ENCODE data around the gene PRAC1. TPM values are rescaled to one million over a fixed set of nuclear protein-coding genes. Genes with fewer than 3 reads are reported as not detected.
"Not testable (repeated sequence)": the region's sequence is repeated elsewhere in the genome, so short reads cannot be mapped to it uniquely, and the experiment has no call there.

The PRAC1 gene
- total RNA-seq, 1 experiment from 2014 or later = not detected

DNA sequence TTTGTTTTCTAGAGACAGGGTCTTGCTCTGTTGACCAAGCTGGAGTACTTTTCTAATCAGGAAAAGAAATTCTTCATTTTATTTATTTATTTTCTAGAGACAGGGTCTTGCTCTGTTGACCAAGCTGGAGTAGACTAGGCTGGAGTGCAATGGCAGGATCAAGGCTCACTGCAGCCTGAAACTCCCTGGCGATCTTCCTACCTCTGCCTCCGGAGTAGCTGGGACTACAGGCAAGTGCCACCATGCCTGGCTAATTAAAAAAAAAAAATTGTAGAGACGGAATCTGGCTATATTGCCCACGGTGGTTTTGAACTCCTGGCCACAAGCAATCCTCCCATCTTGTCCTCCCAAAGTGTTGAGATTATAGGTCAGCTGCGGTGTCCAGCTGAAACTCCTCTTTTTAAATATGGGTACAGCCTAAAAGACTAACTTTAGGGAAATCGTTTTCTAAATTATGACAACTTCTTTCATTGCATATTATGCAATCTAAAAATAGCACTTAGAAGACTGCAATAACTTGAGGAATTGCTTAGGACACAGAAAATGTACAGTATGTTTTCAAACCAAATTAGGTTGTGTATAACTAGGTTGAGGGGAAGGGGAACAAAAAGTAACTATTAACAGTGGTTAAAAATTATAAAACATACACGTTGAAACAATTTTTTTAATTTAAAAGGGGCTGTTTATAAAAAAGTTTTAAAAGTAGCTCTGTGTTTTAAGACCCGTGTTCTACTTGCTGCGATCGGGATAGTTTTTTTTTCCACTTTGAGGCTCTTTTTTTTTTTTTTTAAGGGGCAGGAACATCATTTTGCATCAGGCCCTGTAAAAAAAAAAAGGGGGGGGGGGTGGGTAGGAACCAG, 4.7 kb downstream of the PRAC1 start:
- Mint-ChIP-seq H3K4me3 (ENCODE audit: unreplicated experiment) (no peak overlapping the region), H3K27ac (ENCODE audit: unreplicated experiment) (no peak overlapping the region), H3K4me1 (ENCODE audit: low read depth, unreplicated experiment) (no peaks in the 10 kb centered on the region), H3K36me3 (ENCODE audit: insufficient read depth, unreplicated experiment) (no peaks in the 10 kb centered on the region), H3K27me3 (ENCODE audit: insufficient read depth, unreplicated experiment) (no peaks in the 10 kb centered on the region), H3K9me3 (ENCODE audit: unreplicated experiment) (no peaks in the 10 kb centered on the region)
- intact Hi-C loops (cut with micrococcal nuclease; ENCODE audit: unreplicated experiment) = no loop called here
- BruUV-seq (replicated peaks) = no TSS peak
- no peak overlapping the region for H3K4me3 ChIP-seq (ENCODE audit: low read depth, low read length)
- H3K4me1 ChIP-seq = peaks cover 6% of the 10 kb centered on the region
- no peaks in the 10 kb centered on the region for H3K9me3 ChIP-seq
- TF ChIP-seq, protein P1, sequence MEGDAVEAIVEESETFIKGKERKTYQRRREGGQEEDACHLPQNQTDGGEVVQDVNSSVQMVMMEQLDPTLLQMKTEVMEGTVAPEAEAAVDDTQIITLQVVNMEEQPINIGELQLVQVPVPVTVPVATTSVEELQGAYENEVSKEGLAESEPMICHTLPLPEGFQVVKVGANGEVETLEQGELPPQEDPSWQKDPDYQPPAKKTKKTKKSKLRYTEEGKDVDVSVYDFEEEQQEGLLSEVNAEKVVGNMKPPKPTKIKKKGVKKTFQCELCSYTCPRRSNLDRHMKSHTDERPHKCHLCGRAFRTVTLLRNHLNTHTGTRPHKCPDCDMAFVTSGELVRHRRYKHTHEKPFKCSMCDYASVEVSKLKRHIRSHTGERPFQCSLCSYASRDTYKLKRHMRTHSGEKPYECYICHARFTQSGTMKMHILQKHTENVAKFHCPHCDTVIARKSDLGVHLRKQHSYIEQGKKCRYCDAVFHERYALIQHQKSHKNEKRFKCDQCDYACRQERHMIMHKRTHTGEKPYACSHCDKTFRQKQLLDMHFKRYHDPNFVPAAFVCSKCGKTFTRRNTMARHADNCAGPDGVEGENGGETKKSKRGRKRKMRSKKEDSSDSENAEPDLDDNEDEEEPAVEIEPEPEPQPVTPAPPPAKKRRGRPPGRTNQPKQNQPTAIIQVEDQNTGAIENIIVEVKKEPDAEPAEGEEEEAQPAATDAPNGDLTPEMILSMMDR (IDR thresholded peaks at IDR 0.05; ENCODE audit: insufficient read depth in 1 of 2, low read depth in 1 of 2, low read length in 1 of 2, severe bottlenecking in 1 of 2, unreplicated experiment in 1 of 2) = no peak
- POLR2A ChIA-PET = interaction anchor here (0.6 kb wide), 1 partner anchor 12 kb away, joined by 3 read pairs; no protein-coding TSS in a partner anchor
- no peaks in the 10 kb centered on the region; the same call in none of the 2 replicates for H3K27me3 ChIP-seq (replicated peaks; ENCODE audit: control insufficient read depth, insufficient read depth, low read length)
- CTCF ChIA-PET = interaction anchor here (0.5 to 2.1 kb wide), 4 partner anchors 11 to 161 kb away, joined by 3 to 6 read pairs (median 4); partner anchors contain the start of gene HOXB13
- DNase-seq = peak in 1 of 2 experiments; percentile 13
- no peaks in the 10 kb centered on the region for H3K36me3 ChIP-seq (ENCODE audit: control insufficient read depth, insufficient read depth, low read length)

DNA sequence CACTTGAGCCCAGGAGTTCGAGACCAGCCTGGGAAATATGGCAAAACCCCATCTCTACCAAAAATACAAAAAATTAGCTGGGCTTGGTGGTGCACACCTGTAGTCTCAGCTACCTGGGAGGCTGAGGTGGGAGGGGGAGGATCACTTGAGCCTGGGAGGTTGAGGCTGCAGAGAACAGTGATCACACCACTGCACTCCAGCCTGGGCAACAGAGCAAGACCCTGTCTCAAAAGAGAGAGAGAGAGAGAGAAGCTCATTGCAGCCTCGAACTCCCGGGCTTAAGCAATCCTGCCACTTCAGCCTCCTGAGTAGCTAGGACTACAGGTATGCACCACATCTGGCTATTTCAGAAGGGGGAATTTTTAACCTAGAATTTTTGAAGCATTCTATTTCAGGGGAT, 5.8 kb downstream of the PRAC1 start:
- H3K4me1 ChIP-seq; H3K9me3 ChIP-seq; H3K4me3 Mint-ChIP-seq (ENCODE audit: unreplicated experiment); BruUV-seq (replicated peaks); H3K36me3 Mint-ChIP-seq (ENCODE audit: insufficient read depth, unreplicated experiment); H3K4me1 Mint-ChIP-seq (ENCODE audit: low read depth, unreplicated experiment); intact Hi-C loops (cut with micrococcal nuclease; ENCODE audit: unreplicated experiment); H3K36me3 ChIP-seq (ENCODE audit: control insufficient read depth, insufficient read depth, low read length); H3K27ac Mint-ChIP-seq (ENCODE audit: unreplicated experiment); H3K27me3 ChIP-seq (replicated peaks; ENCODE audit: control insufficient read depth, insufficient read depth, low read length); H3K4me3 ChIP-seq (ENCODE audit: low read depth, low read length); H3K9me3 Mint-ChIP-seq (ENCODE audit: unreplicated experiment); H3K27me3 Mint-ChIP-seq (ENCODE audit: insufficient read depth, unreplicated experiment): not testable (repeated sequence)
- ChIA-PET POLR2A (interaction anchor here (0.5 kb wide), 1 partner anchor 42 kb away, joined by 11 read pairs; no protein-coding TSS in a partner anchor), CTCF (interaction anchor here (1.1 kb wide), 1 partner anchor 38 kb away, joined by 3 read pairs; no protein-coding TSS in a partner anchor)
- peak in 1 of 2 experiments; percentile 32 for DNase-seq

DNA sequence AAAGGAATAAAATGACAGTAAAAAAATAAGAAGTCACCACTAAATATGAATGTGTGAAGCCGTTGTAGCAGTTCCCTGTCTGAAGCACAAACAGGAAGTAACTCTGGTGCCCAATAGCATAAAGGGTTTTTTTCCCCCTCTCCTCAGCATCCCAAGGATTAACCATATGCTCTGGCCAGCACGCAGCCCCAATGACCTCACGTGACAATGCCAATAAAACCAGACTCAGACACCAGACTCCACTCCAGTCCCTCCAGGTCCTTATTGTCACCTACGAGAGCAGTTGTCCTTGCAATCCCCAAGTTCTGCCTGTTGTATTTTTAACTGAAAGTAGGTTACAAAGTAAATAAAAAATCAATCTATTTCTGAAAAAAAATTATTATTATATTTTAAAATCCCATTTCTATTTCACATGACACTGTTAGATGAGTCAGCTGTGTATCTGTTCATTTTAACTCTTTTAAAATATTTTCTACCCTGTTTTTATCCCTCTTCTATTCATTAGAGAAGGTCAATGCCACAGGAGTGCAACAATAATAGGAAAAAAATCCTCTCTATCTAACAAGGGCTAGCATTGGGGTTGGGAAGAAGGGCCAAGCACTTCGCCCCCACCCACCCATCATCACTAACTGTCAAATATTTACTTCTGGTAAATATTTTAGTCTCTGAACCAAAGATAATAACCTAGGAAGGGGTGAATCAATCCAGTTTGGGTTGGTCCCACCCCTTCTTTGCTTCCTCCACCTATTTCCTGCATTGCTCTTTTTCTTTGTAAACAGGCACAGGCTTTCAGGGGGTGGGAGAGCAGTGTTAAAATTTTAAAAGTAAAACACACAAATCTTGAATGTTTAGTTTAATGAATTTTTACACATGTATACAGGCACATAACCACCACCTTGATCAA, 6.6 kb downstream of the PRAC1 start:
- no peaks in the 10 kb centered on the region for H3K9me3 Mint-ChIP-seq (ENCODE audit: unreplicated experiment)
- H3K27me3 ChIP-seq (replicated peaks; ENCODE audit: control insufficient read depth, insufficient read depth, low read length) = no peaks in the 10 kb centered on the region; the same call in none of the 2 replicates
- H3K36me3 ChIP-seq (ENCODE audit: control insufficient read depth, insufficient read depth, low read length) = no peaks in the 10 kb centered on the region
- TF ChIP-seq, protein P1 (IDR thresholded peaks at IDR 0.05; ENCODE audit: insufficient read depth in 1 of 2, low read depth in 1 of 2, low read length in 1 of 2, severe bottlenecking in 1 of 2, unreplicated experiment in 1 of 2) = no peak
- intact Hi-C loops (cut with micrococcal nuclease; ENCODE audit: unreplicated experiment) = no loop called here
- H3K4me1 ChIP-seq = peaks cover 6% of the 10 kb centered on the region
- CTCF ChIA-PET = interaction anchor here (1.1 kb wide), 2 partner anchors 9 to 37 kb away, joined by 3 read pairs; no protein-coding TSS in a partner anchor
- H3K36me3 Mint-ChIP-seq (ENCODE audit: insufficient read depth, unreplicated experiment) = no peaks in the 10 kb centered on the region
- H3K27me3 Mint-ChIP-seq (ENCODE audit: insufficient read depth, unreplicated experiment) = no peaks in the 10 kb centered on the region
- no peaks in the 10 kb centered on the region for H3K4me1 Mint-ChIP-seq (ENCODE audit: low read depth, unreplicated experiment)
- H3K27ac Mint-ChIP-seq (ENCODE audit: unreplicated experiment) = no peak overlapping the region
- BruUV-seq (replicated peaks) = no TSS peak
- no peaks in the 10 kb centered on the region for H3K9me3 ChIP-seq
- no peak overlapping the region for H3K4me3 Mint-ChIP-seq (ENCODE audit: unreplicated experiment)
- H3K4me3 ChIP-seq (ENCODE audit: low read depth, low read length) = no peak overlapping the region
- peak in 1 of 2 experiments; percentile 43 for DNase-seq
- POLR2A ChIA-PET = no interaction called here

Data from Caco-2 (cell line).